GM21390 (cell line): ENCODE results near the gene MSTN.
"Not testable (repeated sequence)": the region's sequence is repeated elsewhere in the genome, so short reads cannot be mapped to it uniquely, and the experiment has no call there.

ENCODE experiments used
- ATAC-seq: cut with Tn5 transposase; IDR thresholded peaks from one replicate; pipeline ENCODE4 v1.9.1; 2021; ENCODE audit not compliant: unreplicated experiment

MSTN gene

DNA sequence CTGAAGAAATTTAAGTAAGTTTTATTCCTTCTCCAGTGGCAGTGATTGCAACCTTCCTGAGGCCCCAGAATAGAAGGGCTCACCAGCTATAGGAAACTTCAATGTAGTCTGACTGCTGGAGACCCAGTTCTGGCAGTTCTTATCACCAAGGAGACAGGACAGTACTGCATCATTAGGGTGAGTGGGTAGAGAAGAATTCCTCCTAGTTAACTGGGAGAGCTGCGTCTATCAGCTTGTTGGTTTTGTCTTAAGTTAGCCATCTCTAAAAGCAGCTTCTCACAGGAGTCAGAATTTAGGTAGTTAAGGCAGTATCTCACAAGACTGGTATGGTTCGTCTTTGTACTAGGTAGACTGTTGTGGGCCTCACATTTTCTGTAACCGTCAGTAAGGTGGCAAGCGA, 3.3 kb upstream of the MSTN start:
- ATAC-seq, result no peak

DNA sequence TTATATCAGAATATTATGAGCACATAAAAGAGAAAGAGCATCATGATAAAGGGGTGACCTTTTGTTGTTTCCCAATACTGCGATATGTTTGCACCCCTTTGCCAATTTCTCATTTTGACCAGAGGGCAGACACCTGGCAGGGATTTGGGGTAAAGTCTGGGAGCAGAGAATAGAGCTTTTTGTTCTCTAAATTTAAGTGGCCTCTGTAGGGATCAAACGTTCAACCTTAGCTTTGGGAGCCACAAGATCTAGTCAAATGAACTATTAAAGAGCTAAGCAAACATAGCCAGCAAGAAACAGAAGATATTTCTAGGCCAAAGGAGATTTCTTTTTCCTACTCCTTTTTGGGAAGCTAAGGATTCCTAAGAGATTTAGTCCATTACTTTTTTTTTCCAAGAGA, 1.1 kb upstream of the MSTN start:
- ATAC-seq, result no peak

DNA sequence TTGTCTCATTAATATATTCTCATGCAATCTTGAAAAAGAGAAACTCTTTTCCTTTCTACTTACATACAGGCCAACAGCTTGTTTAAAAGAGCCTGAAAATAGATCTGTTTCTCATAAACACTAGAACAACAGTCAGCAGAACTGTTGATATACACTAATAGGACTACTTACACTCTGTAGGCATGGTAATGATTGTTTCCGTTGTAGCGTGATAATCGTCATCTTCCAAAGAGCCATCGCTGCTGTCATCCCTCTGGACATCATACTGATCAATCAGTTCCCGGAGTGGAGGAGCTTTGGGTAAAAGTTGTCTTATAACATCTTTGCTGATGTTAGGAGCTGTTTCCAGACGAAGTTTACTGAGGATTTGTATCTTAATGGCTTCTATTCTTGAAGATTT, 476 bp downstream of the MSTN start:
- ATAC-seq, result no peak

DNA sequence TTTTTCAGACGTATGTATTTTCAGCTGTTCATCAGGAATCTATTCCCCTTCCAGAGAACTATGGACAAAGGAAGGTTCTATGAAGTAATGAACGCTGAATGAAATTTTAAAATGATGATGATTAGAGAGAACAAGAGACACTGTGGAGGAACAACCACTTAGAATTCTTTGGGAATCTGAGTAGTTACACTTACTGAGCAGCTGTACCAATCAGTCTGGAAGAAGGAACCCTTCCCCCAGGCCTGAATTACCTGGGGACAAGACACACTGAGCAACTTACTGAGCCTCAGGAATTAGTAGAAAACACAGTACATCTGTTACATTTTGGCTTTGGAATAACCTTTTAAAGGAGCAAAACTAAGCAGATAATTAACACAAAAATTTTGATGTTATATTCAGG, 1.9 kb downstream of the MSTN start:
- ATAC-seq, result no peak

DNA sequence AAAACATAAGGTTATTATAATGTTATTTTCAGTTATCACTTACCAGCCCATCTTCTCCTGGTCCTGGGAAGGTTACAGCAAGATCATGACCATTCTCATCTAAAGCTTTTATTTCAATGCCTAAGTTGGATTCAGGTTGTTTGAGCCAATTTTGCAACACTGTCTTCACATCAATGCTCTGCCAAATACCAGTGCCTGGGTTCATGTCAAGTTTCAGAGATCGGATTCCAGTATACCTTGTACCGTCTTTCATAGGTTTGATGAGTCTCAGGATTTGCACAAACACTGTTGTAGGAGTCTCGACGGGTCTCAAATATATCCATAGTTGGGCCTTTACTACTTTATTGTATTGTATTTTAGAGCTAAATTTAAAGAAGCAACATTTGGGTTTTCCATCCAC, 2.5 kb downstream of the MSTN start:
- no peak for ATAC-seq

DNA sequence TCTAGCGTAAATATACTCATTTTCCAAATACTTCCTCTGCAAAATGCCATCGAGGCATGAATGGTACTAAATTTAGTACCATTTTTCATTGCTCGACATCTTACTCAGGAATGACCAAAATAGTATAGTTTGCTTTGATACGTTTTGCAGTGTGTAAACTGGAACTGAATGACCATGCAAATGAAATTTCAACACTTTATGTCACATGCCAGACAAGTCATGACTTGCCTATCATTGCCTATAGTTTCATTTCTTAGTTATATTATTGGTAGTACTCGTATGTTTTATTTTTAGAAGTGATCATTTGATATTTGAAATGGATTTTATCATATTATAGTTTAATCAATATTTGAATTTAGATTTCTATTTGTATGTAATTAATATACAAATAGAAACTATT, 9.1 kb downstream of the MSTN start:
- ATAC-seq, result no peak

DNA sequence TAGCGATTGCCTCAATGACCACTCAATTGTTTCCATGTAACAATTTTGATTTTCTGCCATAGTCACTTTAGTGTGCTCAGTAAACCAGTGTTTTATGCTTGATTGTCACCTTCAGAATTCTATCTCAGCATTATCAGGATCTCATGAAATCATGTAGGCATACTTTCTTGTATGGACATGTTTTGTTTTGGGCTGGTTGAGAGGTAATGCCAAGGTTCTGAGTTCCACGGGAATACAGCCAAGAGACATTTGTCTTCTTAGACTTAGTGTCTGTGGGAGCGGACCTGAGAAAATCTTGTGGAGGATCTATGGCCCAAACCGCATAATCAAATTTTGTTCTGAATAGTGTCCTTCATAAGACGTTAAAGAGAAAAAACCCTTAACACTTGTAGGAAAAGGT, 10.2 kb downstream of the MSTN start:
- no peak for ATAC-seq

DNA sequence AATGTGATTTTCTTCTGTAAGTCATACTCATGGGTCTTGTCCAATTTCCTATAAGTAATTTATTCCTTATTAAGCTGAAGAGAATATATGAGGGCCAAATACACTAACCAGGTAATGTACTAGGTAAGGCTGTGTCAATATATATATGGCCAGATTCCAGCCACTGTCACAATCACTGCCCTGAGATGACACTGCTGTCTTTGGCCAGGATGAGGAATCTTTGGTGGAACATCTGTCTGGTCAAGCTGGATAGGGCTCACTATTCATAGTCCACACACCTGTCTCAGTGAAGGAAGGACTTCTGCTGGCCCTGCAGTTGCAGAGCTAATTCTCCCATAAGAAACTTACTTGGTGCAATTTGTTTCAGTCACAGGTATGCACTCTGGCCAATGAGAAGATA, 11.3 kb downstream of the MSTN start:
- no peak for ATAC-seq

DNA sequence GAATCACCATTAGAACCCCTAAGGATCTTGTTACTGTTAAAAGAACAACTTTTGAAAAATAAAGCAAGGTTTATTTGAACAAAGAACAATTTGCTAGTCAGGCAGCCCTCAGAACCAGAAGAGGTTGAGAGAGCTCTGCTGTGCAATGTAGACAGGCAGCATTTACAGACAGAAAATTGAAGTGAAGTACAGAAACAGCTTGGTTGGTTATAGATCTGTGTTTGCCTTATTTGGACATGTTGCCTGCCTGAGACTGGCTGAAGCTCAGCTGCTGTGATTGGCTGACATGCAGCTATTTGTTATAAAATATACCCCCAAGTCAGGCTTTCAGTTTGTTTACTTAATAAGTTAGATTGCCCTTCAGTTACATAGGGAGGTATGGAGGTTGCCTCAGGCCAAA, 12.5 kb downstream of the MSTN start:
- no peak for ATAC-seq

DNA sequence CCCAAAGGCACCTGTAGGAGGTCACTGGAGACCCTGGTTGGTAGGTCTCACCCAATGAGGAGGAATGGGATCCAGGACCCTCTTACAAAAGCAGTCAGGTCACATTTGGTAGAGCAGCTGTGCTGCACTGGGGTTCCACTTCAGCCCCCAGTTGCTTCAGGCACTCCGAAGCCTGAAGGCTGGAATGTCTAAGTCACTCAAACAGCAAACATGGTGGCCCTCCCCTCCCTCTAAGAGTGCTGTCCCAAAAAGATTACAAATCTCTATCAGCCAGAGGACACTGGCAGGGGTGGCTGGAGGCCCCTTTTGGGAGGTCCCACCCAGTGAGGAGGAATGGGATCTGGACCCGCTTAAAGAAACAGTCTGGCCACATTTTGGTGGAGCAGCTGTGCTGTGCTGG, 17.7 kb downstream of the MSTN start:
- ATAC-seq, result no peak

DNA sequence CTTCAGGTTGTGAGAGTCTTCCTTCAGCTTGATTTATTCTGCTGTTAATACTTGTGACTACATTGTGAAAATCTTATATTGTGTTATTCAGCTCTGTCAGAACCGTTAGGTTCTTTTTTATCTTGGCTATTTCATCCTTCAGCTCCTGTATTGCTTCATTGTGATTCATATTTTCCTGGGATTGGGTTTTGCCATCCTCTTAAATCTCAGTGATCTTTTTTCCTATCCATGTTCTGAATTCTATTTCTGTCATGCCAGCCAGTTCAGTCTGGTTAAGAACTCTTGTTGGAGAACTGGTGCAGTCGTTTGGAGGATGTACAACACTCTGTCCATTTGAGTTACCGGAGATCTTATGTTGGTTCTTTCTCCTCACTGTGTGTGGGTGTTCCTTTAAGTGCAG, 19.1 kb downstream of the MSTN start:
- no peak for ATAC-seq

DNA sequence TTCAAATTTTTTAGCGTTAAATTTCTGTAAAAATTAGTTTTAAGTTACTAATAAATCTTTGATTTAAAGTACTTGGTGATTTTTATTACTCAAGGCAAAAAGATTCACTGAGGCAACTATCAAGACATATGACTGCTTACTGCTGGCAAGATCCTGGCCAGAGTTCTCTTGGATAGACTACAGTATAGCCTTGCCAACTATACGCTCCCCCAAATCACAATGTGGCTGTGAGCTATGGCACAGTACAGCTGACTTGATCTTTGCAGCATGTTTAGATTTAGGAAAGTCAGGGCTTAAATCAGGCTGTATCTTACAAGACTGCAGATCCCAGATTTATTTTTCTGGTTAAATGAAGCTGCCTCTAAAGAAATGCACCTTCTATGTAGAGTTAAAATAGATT, 26.5 kb downstream of the MSTN start:
- no peak for ATAC-seq

DNA sequence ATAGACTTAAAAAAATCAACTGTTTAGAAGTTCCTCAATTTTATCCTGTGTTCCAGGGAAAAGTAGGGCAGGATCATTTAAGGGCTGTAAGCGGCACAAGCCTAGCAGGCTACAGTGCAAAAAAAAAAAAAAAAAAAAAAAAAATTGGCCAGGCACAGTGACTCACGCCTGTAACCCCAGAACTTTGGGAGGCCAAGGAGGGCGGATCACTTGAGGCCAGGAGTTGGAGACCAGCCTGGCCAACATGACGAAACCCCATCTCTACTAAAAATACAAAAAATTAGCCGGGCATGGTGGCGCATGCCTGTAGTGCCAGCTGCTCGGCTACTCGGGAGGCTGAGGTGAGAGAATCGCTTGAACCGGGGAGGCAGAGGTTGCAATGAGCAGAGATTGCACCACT, 28.1 kb downstream of the MSTN start:
- ATAC-seq, result not testable (repeated sequence)

DNA sequence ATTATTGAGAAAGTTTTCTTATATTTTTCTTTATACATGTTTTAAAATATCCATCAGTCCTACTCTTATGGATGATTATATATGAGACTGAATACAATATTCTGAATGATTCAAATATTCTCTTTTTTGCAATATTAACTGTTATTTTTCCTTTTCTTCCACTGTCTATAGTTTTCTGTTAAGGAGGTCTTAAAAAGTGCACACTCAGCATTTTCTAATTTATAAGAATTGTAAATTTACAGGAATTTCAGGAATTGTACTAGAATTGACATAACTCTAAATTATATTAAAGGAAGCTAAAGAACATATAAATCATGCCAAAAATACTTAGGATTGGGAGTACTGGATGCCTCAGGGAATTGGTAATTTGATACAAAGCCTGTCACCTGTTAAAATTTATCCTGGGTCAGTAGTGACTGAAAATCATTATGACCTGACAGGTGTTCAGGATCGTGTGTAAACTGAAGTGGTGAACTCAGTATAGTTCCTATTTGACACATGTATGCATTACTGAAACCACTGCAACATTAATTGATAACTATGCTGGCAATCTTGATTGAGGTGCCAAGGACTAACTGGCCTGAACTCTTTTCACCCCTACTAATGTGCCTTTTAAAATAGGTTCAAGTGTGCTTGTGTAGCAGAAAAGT, 30.4 kb downstream of the MSTN start:
- ATAC-seq, result no peak

DNA sequence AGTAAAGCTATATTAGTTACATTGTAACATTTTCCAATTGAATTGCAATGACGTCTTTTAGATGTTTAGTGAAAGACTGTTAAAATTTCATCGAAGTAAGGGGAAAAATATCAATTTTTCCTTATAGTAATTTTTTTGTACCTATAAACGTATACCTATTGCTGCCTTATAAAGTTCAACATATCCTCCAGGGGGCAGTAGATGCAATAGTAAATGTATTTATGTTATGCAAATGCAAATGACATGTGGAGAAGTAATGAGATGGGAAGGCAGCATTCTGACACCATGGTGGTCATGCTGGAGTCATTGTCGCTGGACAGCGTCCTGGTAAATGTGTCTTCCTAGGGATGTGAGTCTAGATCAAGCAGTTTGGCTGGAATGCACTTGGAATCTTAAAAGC, 38.7 kb downstream of the MSTN start:
- peak; percentile 60 for ATAC-seq

DNA sequence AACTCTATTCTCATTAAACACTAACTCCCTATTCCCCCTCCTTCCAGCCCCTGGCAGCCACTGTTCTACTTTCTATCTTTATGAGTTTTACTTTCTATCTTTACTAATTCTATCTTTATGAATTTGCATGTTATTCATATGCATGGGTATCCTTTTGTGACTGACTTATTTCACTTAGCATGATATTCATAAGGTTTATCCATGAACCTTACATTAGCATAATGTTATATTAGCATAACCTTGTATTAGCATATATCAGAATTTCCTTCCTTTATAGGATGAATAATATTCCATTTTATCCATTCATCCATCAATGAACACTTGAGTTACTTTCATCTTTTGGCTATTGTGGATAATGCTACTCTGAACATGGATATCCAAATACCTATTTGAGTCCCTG, 41.8 kb downstream of the MSTN start:
- no peak for ATAC-seq

DNA sequence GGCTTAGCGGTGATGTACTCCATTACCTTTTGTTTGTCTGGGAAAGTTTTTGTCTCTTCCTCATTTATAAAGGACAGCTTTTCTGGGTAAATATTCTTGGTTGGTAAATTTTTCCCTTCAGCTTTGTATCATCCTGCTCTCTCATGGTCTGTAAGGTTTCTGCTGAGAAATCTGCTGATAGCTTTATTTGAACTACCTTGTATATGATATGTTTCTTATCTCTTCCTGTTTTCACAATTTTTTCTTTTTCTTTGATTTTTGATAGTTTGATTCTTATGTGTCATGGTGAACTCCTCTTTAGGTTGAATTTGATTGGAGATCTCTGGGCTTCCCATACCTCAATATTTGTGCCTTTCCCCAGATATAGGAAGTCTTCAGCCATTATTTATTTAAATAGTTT, 44.7 kb downstream of the MSTN start:
- no peak for ATAC-seq

DNA sequence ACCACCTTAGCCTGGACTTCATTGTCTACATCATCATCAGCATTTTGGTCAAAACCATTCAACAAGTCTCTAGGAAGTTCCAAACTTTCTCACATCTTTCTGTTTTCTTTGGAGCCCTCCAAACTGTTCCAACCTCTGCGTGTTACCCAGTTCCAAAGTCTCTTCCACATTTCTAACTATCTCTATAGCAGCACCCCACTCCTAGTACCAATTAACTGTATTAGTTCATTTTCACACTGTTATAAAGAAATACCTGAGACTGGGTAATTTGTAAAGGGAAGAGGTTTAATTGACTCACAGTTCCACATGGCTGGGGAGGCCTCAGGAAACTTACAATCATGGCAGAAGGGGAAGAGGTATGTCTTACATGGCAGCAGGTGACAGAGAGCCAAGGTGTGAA, 46.6 kb downstream of the MSTN start:
- not testable (repeated sequence) for ATAC-seq
